Osteoblast (primary cell): Measurements from ENCODE around the gene LY6G6F. TPM values are rescaled to one million over a fixed set of nuclear protein-coding genes. Genes with fewer than 3 reads are reported as not detected.
A peak's percentile ranks its signal among the peaks of the same experiment; 100 is the strongest.

ENCODE experiments used
- DNase-seq: peaks from one replicate; pipeline ENCODE4 v3.0.0; 2011; ENCODE audit warnings: low spot score, mixed read lengths; ENCODE audit not compliant: insufficient read length; ENCODE audit errors: missing footprints
- H2AFZ ChIP-seq: 2 replicates; pipeline ENCODE4 v1.6.0; 2011; ENCODE audit warnings: mild to moderate bottlenecking, low read length
- H3K27ac ChIP-seq: 2 replicates; pipeline ENCODE4 v1.5.1; 2011; ENCODE audit warnings: mild to moderate bottlenecking, low read depth, low read length, moderate library complexity
- H3K27me3 ChIP-seq: 2 replicates; pipeline ENCODE4 v1.6.0; 2012; ENCODE audit warnings: mild to moderate bottlenecking, control low read depth, inconsistent platforms, low read length, moderate library complexity; ENCODE audit not compliant: insufficient read depth
- H3K36me3 ChIP-seq: 2 replicates; pipeline ENCODE4 v1.5.1; 2011; ENCODE audit warnings: mild to moderate bottlenecking, low read length, control low read depth, moderate library complexity; ENCODE audit not compliant: insufficient read depth
- H3K4me1 ChIP-seq: 2 replicates; pipeline ENCODE4 v1.5.1; 2011; ENCODE audit warnings: mild to moderate bottlenecking, low read length, control low read depth, moderate library complexity; ENCODE audit not compliant: insufficient read depth
- H3K4me2 ChIP-seq: 2 replicates; pipeline ENCODE4 v1.6.0; 2011; ENCODE audit warnings: mild to moderate bottlenecking, low read length; ENCODE audit not compliant: insufficient read depth
- H3K4me3 ChIP-seq: fragments of 200-600 bp; sonication (generic); 3 replicates; pipeline ENCODE4 v1.5.1; 2012; ENCODE audit warnings: mild to moderate bottlenecking, low read length, inconsistent platforms; ENCODE audit not compliant: insufficient read depth
- H3K79me2 ChIP-seq: 2 replicates; pipeline ENCODE4 v1.6.0; 2012; ENCODE audit warnings: mild to moderate bottlenecking, low read length, control low read depth, inconsistent platforms; ENCODE audit not compliant: insufficient read depth
- H3K9me3 ChIP-seq: 2 replicates; pipeline ENCODE4 v1.5.1; 2011; ENCODE audit warnings: low read depth, low read length, control low read depth
- H4K20me1 ChIP-seq: 2 replicates; pipeline ENCODE4 v1.6.0; 2012; ENCODE audit warnings: mild to moderate bottlenecking, low read length, control low read depth; ENCODE audit not compliant: insufficient read depth
- CTCF ChIP-seq: IDR thresholded peaks from 2 replicates; pipeline ENCODE4 v1.5.1; 2011; ENCODE audit warnings: mild to moderate bottlenecking, low read depth, low read length, moderate library complexity; ENCODE audit errors: extremely low read depth
- total RNA-seq: library from RNA; depleted of rRNA; stranded (reverse); fragments of >200 nt; gene quantifications from 2 replicates; pipeline ENCODE4 v1.2.3, GENCODE V29; 2012

Gene LY6G6F
- total RNA-seq, 1 donor: not detected

GRCh38 chr6:31725502-31726350, 19.1 kb downstream of the LY6G6F start:
- Histone ChIP-seq H3K27me3 (no peaks in the 10 kb centered on the region), H3K4me3 (no peak overlapping the region), H3K27ac (no peak overlapping the region), H3K4me2 (no peak overlapping the region), H2AFZ (no peak overlapping the region), H3K79me2 (peaks cover 7% of the 10 kb centered on the region), H4K20me1 (peaks cover 5% of the 10 kb centered on the region), H3K36me3 (peaks cover 20% of the 10 kb centered on the region), H3K4me1 (peaks cover 13% of the 10 kb centered on the region), H3K9me3 (no peaks in the 10 kb centered on the region)
- no peak for TF ChIP-seq CTCF
- no peak for DNase-seq

GRCh38 chr6:31727034-31727716, 20.5 kb downstream of the LY6G6F start:
- H3K79me2 ChIP-seq: peaks cover 11% of the 10 kb centered on the region

GRCh38 chr6:31727717-31728671, 21.3 kb downstream of the LY6G6F start:
- H3K79me2 ChIP-seq: peaks cover 13% of the 10 kb centered on the region
- H3K27me3 ChIP-seq: no peaks in the 10 kb centered on the region
- no peak for DNase-seq
- peaks cover 40% of the 10 kb centered on the region for H3K36me3 ChIP-seq
- H3K9me3 ChIP-seq: no peaks in the 10 kb centered on the region
- no peak overlapping the region for H3K27ac ChIP-seq
- no peak for TF ChIP-seq CTCF
- no peak overlapping the region for H2AFZ ChIP-seq
- peak overlapping the region; percentile 91 for H3K4me2 ChIP-seq
- peak overlapping the region; percentile 92 for H3K4me3 ChIP-seq
- H3K4me1 ChIP-seq: peaks cover 13% of the 10 kb centered on the region
- H4K20me1 ChIP-seq: peaks cover 14% of the 10 kb centered on the region

More at GRCh38 chr6:31727034-31727716, 20.5 kb downstream of the LY6G6F start:
- peaks cover 11% of the 10 kb centered on the region for H4K20me1 ChIP-seq
- peaks cover 34% of the 10 kb centered on the region for H3K36me3 ChIP-seq
- no peak overlapping the region for H3K4me2 ChIP-seq
- peaks cover 13% of the 10 kb centered on the region for H3K4me1 ChIP-seq
- H3K4me3 ChIP-seq: no peak overlapping the region
- H2AFZ ChIP-seq: no peak overlapping the region
- no peaks in the 10 kb centered on the region for H3K9me3 ChIP-seq
- DNase-seq: peak; percentile 65
- TF ChIP-seq CTCF: no peak
- H3K27me3 ChIP-seq: no peaks in the 10 kb centered on the region
- H3K27ac ChIP-seq: no peak overlapping the region
